Measurements from ENCODE around the gene SOX4. TPM values are rescaled to one million over a fixed set of nuclear protein-coding genes. Genes with fewer than 3 reads are reported as not detected.

The SOX4 gene
- total RNA-seq, 1 experiment from 2014 or later, result 77.3 TPM

DNA sequence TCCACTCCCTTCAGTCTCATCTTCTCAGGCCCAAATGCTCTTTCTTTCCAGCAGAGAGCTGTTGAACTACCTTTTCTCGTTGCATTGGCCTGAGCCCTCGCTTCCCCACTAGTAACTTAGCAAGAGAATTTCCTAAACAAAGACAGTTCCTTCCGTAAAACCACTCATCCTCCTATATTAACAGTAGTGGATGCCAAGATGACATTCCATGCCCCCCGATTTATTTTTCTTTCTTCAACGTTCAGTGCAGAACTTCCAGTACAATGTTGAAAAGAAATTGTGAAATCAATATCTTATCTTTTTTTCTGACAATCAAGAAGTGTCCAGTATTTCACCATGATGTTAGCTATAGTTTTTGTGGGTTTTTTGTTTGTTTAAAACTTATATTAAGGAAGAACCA, 45.8 kb downstream of the SOX4 start:
- Histone ChIP-seq H3K4me1 (no peaks in the 10 kb centered on the region), H3K27me3 (replicated peaks; ENCODE audit: control insufficient read depth, insufficient read depth, low read length) (no peaks in the 10 kb centered on the region), H3K9me3 (no peaks in the 10 kb centered on the region), H3K4me3 (ENCODE audit: low read depth, low read length) (no peak overlapping the region), H3K36me3 (ENCODE audit: control insufficient read depth, insufficient read depth, low read length) (no peaks in the 10 kb centered on the region)
- no peaks in the 10 kb centered on the region for H3K9me3 Mint-ChIP-seq (ENCODE audit: unreplicated experiment)
- ChIA-PET POLR2A (no interaction called here), CTCF (no interaction called here)
- no TSS peak for BruUV-seq (replicated peaks)
- H3K4me1 Mint-ChIP-seq (ENCODE audit: low read depth, unreplicated experiment), result no peaks in the 10 kb centered on the region
- H3K27me3 Mint-ChIP-seq (ENCODE audit: insufficient read depth, unreplicated experiment), result no peaks in the 10 kb centered on the region
- TF ChIP-seq, protein P1, sequence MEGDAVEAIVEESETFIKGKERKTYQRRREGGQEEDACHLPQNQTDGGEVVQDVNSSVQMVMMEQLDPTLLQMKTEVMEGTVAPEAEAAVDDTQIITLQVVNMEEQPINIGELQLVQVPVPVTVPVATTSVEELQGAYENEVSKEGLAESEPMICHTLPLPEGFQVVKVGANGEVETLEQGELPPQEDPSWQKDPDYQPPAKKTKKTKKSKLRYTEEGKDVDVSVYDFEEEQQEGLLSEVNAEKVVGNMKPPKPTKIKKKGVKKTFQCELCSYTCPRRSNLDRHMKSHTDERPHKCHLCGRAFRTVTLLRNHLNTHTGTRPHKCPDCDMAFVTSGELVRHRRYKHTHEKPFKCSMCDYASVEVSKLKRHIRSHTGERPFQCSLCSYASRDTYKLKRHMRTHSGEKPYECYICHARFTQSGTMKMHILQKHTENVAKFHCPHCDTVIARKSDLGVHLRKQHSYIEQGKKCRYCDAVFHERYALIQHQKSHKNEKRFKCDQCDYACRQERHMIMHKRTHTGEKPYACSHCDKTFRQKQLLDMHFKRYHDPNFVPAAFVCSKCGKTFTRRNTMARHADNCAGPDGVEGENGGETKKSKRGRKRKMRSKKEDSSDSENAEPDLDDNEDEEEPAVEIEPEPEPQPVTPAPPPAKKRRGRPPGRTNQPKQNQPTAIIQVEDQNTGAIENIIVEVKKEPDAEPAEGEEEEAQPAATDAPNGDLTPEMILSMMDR (IDR thresholded peaks at IDR 0.05; ENCODE audit: insufficient read depth in 1 of 2, low read depth in 1 of 2, low read length in 1 of 2, severe bottlenecking in 1 of 2, unreplicated experiment in 1 of 2), result no peak
- H3K27ac Mint-ChIP-seq (ENCODE audit: unreplicated experiment), result no peak overlapping the region
- no peak for DNase-seq
- no peak overlapping the region for H3K4me3 Mint-ChIP-seq (ENCODE audit: unreplicated experiment)
- intact Hi-C loops (cut with micrococcal nuclease; ENCODE audit: unreplicated experiment), result no loop called here
- H3K36me3 Mint-ChIP-seq (ENCODE audit: insufficient read depth, unreplicated experiment), result peaks cover 2% of the 10 kb centered on the region

All from Caco-2 (cell line).